Measurements from ENCODE around the gene FIBP. TPM values are rescaled to one million over a fixed set of nuclear protein-coding genes. Genes with fewer than 3 reads are reported as not detected.

Gene FIBP
- total and polyA plus RNA-seq, 10 of the 15 experiments (the other 5 are each of a cell fraction or from before 2014, with no cell fraction given), result 65.1 to 182 (median 94.6) TPM

DNA sequence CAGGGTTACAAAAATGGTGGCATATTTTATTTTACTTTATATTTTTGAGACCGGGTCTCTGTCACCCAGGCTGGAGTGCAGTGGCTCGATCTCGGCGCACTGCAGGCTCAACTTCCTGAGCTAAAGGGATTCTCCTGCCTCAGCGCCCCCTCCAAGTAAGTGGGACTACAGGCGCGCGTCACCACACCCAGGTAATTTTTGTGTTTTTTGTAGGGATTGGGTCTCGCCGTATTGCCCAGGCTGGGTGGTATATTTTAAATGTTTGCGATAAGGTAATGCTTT, 12.6 kb upstream of the FIBP start:
- CTCF ChIA-PET, result interaction anchor here (1.1 to 6.5 kb wide), 5 partner anchors 11 to 87 kb away, joined by 3 to 67 read pairs (median 4); partner anchors contain the start of genes CCDC85B and FIBP
- H4K20me1 ChIP-seq (ENCODE audit: control insufficient read depth, insufficient read depth), result no peaks in the 10 kb centered on the region
- 0 out of 2 replicates have a peak, but pooled peaks cover 6% of the 10 kb centered on the region for H3K4me1 ChIP-seq (ENCODE audit: control insufficient read depth, insufficient read depth, low read length)
- H3K4me3 ChIP-seq, result no peak overlapping the region
- H3K79me2 ChIP-seq (ENCODE audit: control insufficient read depth, insufficient read depth, low read length), result peaks cover 9% of the 10 kb centered on the region
- BruUV-seq (replicated peaks), result no TSS peak
- SMC1A ChIA-PET (ENCODE audit: uncharacterized antibody, unreplicated experiment), result interaction anchor here (0.7 to 5.6 kb wide), 5 partner anchors 12 to 90 kb away, joined by 3 to 47 read pairs (median 3); partner anchors contain the start of genes CCDC85B and FIBP
- RAD21 ChIA-PET (ENCODE audit: unreplicated experiment), result interaction anchor here (0.5 to 2.6 kb wide), 4 partner anchors 10 to 200 kb away, joined by 4 to 23 read pairs (median 5); partner anchors contain the start of genes CCDC85B and MUS81
- no peak overlapping the region for H3K27ac ChIP-seq (ENCODE audit: control insufficient read depth, insufficient read depth)
- H3K9me3 ChIP-seq (replicated peaks; ENCODE audit: control insufficient read depth, insufficient read depth, low read length), result no peaks in the 10 kb centered on the region
- WGBS (ENCODE audit: insufficient coverage, insufficient replicate concordance, low lambda C conversion rate, missing lambda C conversion rate), result 90% methylated on average over 11 of the region's 11 CpGs
- H3K4me2 ChIP-seq (ENCODE audit: control insufficient read depth, insufficient read depth), result peak overlapping the region; percentile 86
- POLR2A ChIA-PET, result interaction anchor here (0.6 to 4.9 kb wide), 6 partner anchors 9 to 227 kb away, joined by 3 to 67 read pairs (median 6); partner anchors contain the start of genes CCDC85B and FIBP
- no peak for DNase-seq (ENCODE audit: low read depth, low spot score)
- no peak for ATAC-seq
- no peak overlapping the region for H3K9ac ChIP-seq (ENCODE audit: control insufficient read depth, insufficient read depth, low read length)
- no peak overlapping the region for H2AFZ ChIP-seq (ENCODE audit: control insufficient read depth, low read depth, low read length)
- intact Hi-C loops (cut with micrococcal nuclease; ENCODE audit: unreplicated experiment), result no loop called here
- in situ Hi-C loops (cut with MboI), result no loop called here
- H3K27me3 ChIP-seq (replicated peaks in 1 of 2; ENCODE audit: control insufficient read depth in 2 of 2, insufficient read depth in 2 of 2, low read length in 1 of 2), result no peaks in the 10 kb centered on the region; a peak in 1 of 4 replicates
- H3K36me3 ChIP-seq (ENCODE audit: control insufficient read depth in 2 of 2, insufficient read depth in 2 of 2, low read length in 1 of 2), result no peaks in the 10 kb centered on the region
- FAIRE-seq, result no peak
- TF ChIP-seq BRCA1 (IDR thresholded peaks at IDR 0.05; ENCODE audit: low read depth, low read length) (no peak), NBN (IDR thresholded peaks at IDR 0.05) (no peak), NR2C2 (IDR thresholded peaks at IDR 0.05; ENCODE audit: borderline replicate concordance, control insufficient read depth, insufficient read length, low read depth) (no peak), RELB (IDR thresholded peaks at IDR 0.05; ENCODE audit: low read depth) (no peak), EED (IDR thresholded peaks at IDR 0.05; ENCODE audit: low read depth) (no peak), BMI1 (IDR thresholded peaks at IDR 0.05; ENCODE audit: borderline replicate concordance) (no peak), SMAD5 (IDR thresholded peaks at IDR 0.05; ENCODE audit: low read depth) (no peak), SIN3A (IDR thresholded peaks at IDR 0.05; ENCODE audit: low read depth, low read length) (no peak), ZBTB33 (IDR thresholded peaks at IDR 0.05) (no peak), CHD1 (IDR thresholded peaks at IDR 0.05; ENCODE audit: low read depth, low read length) (no peak)
- TF ChIP-seq, protein P1, sequence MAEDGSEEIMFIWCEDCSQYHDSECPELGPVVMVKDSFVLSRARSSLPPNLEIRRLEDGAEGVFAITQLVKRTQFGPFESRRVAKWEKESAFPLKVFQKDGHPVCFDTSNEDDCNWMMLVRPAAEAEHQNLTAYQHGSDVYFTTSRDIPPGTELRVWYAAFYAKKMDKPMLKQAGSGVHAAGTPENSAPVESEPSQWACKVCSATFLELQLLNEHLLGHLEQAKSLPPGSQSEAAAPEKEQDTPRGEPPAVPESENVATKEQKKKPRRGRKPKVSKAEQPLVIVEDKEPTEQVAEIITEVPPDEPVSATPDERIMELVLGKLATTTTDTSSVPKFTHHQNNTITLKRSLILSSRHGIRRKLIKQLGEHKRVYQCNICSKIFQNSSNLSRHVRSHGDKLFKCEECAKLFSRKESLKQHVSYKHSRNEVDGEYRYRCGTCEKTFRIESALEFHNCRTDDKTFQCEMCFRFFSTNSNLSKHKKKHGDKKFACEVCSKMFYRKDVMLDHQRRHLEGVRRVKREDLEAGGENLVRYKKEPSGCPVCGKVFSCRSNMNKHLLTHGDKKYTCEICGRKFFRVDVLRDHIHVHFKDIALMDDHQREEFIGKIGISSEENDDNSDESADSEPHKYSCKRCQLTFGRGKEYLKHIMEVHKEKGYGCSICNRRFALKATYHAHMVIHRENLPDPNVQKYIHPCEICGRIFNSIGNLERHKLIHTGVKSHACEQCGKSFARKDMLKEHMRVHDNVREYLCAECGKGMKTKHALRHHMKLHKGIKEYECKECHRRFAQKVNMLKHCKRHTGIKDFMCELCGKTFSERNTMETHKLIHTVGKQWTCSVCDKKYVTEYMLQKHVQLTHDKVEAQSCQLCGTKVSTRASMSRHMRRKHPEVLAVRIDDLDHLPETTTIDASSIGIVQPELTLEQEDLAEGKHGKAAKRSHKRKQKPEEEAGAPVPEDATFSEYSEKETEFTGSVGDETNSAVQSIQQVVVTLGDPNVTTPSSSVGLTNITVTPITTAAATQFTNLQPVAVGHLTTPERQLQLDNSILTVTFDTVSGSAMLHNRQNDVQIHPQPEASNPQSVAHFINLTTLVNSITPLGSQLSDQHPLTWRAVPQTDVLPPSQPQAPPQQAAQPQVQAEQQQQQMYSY (CRISPR knock-in tag; IDR thresholded peaks at IDR 0.05), result no peak
- TF ChIP-seq, protein P2, sequence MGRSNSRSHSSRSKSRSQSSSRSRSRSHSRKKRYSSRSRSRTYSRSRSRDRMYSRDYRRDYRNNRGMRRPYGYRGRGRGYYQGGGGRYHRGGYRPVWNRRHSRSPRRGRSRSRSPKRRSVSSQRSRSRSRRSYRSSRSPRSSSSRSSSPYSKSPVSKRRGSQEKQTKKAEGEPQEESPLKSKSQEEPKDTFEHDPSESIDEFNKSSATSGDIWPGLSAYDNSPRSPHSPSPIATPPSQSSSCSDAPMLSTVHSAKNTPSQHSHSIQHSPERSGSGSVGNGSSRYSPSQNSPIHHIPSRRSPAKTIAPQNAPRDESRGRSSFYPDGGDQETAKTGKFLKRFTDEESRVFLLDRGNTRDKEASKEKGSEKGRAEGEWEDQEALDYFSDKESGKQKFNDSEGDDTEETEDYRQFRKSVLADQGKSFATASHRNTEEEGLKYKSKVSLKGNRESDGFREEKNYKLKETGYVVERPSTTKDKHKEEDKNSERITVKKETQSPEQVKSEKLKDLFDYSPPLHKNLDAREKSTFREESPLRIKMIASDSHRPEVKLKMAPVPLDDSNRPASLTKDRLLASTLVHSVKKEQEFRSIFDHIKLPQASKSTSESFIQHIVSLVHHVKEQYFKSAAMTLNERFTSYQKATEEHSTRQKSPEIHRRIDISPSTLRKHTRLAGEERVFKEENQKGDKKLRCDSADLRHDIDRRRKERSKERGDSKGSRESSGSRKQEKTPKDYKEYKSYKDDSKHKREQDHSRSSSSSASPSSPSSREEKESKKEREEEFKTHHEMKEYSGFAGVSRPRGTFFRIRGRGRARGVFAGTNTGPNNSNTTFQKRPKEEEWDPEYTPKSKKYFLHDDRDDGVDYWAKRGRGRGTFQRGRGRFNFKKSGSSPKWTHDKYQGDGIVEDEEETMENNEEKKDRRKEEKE (IDR thresholded peaks at IDR 0.05), result no peak
- TF ChIP-seq, protein P3, sequence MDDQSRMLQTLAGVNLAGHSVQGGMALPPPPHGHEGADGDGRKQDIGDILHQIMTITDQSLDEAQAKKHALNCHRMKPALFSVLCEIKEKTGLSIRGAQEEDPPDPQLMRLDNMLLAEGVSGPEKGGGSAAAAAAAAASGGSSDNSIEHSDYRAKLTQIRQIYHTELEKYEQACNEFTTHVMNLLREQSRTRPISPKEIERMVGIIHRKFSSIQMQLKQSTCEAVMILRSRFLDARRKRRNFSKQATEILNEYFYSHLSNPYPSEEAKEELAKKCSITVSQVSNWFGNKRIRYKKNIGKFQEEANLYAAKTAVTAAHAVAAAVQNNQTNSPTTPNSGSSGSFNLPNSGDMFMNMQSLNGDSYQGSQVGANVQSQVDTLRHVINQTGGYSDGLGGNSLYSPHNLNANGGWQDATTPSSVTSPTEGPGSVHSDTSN (IDR thresholded peaks at IDR 0.05; ENCODE audit: insufficient replicate concordance, low read depth, low read length), result no peak

Data from GM12878 (cell line).